Left renal pelvis (tissue), 4 donors: ENCODE data around the gene PEX14. TPM values are rescaled to one million over a fixed set of nuclear protein-coding genes. Genes with fewer than 3 reads are reported as not detected.

Source experiments
- DNase-seq, 4 donors: peaks; one replicate each; pipeline ENCODE4 v3.0.0-alpha.2; 2013; ENCODE audit warnings: low read depth in 4 of 4, low spot score in 3 of 4
- polyA plus RNA-seq, 4 donors: library from polyadenylated mRNA; unstranded; fragments of 120-200 nt; gene quantifications; one replicate each; pipeline ENCODE4 v1.2.1, GENCODE V29; 2013; ENCODE audit not compliant: insufficient read length in 4 of 4

PEX14 gene
- polyA plus RNA-seq, 4 donors: 15.6 to 26.2 (median 19.3) TPM

GRCh38 chr1:10515301-10515975 lies 40.7 kb downstream of the PEX14 start:
- no peak for DNase-seq

GRCh38 chr1:10515976-10516750 lies 41.4 kb downstream of the PEX14 start:
- DNase-seq: no peak

- DNase-seq: no peak
These were observed 42.4 kb downstream of the PEX14 start for GRCh38 chr1:10516925-10517676.

DNA sequence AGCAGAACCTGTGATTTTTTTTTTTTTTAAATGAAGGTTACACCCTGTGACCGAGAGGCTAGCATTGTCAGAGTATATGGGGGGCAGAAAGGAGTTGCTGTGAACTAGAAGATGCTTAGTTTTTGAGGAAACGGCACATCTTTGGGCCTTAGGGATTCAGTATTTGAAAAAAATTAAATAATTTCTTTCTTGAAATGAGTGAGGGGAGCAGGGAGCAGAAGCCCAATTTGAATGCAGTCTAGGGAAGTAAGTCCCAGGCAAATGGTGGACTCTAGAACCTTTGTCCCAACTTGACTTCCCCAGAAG lies 42.9 kb downstream of the PEX14 start:
- DNase-seq: no peak

GRCh38 chr1:10519016-10519417 lies 44.3 kb downstream of the PEX14 start:
- no peak for DNase-seq

DNA sequence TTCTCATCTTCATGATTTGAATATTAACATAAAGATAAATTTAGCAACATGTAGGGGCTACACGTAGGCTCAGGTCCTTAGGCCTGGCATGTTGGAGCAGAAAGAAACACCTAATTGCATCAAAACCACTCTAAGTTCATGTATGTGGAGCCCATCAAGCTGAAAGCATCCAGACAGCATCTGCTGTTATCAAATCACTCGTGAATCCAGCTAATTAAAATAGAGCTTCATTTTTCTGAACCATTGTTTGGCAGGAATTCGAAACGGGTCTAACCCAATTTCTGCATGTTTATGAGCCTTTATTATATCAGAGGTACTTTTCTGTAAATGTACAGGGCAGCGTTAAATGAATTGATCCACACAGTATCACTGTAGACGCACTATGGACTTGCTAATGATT lies 45.7 kb downstream of the PEX14 start:
- no peak for DNase-seq

DNA sequence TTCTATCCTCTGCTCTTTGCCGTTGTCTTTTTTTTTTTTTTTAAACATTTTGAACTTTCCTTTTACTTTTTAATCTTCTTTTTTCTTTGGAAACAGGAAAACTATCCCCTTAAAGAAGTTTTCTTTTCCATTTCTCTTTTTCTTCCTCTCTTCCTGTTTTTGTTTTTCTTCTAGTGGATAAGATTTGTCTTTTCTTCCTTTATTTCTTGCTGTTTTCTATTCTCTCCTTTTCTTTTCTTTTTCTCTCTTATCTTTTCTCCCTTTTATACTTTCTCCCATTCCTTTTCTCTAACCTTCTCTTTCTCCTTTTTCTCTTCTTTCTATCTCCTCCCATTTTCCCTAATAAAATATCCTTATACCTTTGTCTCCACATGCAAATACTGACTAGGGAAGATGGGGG lies 46.2 kb downstream of the PEX14 start:
- no peak for DNase-seq

GRCh38 chr1:10521537-10522157 lies 46.9 kb downstream of the PEX14 start:
- DNase-seq: no peak

DNA sequence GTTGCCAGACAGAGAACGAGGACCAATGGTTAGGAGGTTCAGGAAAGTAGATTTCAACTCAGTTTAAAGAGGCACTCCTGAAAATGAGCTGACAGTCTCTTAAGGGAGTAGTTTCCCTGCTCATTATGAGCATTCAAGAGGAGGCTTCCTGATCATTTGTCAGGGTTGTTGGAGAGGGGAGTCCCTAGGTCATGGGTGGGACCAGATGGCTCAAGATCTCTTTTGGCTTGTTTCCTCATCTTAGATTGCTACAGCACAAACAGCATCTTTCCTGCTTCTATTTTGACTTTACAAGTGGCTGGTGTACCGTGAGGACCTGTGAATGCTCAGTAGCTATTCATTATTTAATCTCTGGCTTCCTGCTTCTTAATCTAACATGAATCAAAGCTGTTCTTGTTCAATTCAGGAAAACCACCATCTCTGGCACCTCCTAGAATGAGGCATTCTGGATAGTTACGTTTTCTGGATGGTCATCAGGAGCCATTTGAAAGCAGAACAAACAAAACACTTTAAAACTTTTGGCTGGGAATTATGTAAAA lies 47.6 kb downstream of the PEX14 start:
- no peak for DNase-seq

DNA sequence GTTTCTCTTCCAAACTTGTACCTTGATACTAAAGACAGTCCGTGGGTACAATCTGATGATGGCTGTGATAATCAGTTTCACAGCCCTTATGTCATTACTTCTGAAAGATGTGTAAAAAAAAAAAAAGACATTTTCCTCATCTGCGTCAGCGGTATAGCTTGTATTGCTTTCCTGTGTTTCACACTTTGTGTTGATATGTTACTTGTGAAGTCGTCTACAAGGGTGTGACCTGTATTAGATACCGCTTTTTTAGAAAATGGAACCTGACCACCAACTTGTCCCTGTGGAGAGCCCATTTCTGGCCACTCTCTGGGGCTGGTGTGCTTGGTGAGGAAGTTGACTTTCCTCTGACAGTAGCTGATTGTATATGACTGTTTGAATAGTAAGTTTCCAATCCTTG lies 50.5 kb downstream of the PEX14 start:
- no peak for DNase-seq

DNA sequence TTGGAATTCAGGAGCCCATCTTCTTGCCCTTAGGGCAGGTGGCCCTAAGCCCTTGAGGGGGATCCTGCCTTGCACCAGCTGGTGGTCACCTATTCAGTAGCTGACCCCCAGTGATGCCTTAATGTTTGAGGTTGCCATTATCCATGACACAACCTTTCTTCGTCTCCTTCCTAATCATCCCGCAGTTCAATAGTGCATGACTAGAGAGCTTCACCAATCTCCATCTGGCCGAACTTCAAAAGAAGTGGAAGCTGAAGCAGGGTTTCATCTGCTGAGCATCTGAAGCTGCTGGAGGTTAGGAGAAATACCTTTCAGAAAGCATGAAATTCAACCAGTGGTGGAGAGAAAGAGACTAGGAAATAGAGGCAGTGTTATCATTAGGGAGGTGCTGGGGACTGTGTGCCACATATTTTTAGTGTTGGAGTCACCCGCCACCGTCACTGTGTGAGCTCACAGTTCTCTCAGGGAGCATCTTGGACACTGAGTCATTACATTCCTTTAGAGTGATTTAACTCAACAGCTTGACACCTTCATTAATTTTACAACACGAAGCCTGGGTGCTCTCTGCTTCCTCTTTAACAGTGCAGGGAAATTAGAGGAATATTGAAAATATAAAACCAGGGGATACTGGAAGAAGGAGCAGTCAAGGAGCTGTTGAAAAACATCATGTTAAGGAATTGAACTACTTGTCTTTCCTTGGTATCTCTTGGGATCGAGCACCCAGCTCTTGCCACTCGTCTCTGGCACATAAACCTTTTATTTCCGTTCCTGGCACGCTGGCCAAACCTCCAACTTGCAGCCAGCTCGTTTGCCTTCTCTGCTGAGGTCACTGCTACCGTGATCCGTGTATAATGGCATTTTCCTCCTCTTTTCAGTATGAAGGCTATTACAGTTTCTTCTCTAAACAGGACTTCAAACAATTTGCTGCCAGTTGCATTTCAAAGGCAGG lies 53.6 kb downstream of the PEX14 start:
- no peak for DNase-seq

GRCh38 chr1:10529091-10529490 lies 54.3 kb downstream of the PEX14 start:
- DNase-seq: no peak

- no peak for DNase-seq
These were observed 55.0 kb downstream of the PEX14 start for GRCh38 chr1:10529765-10530164.

GRCh38 chr1:10530281-10530740 lies 55.6 kb downstream of the PEX14 start:
- DNase-seq: no peak

- no peak for DNase-seq
These were observed 56.2 kb downstream of the PEX14 start for GRCh38 chr1:10530756-10531495.

DNA sequence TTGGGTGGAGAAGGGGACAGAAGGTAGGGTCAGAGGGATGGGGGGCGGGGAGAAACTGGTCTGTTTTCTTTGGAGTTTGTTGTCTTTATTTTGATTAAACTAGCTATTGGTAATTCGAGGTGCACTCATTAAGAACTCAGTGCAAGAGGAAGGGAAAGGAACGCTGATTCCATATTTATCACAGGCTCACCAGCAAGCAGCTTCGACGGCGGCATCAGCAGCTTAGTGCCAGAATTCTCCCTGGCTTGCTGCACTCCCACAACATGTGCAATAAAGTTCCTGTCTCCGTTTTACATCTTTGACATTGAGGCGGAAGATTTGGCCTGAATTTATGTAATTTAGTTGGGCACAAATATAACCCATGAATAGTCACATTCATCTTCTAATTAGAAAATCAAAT lies 57.6 kb downstream of the PEX14 start:
- no peak for DNase-seq

GRCh38 chr1:10534519-10534918 lies 59.8 kb downstream of the PEX14 start:
- no peak for DNase-seq

- DNase-seq: no peak
These were observed 61.5 kb downstream of the PEX14 start for GRCh38 chr1:10536133-10536770.
